Ishikawa (cell line): ENCODE data around the gene NEDD4L.

ENCODE experiments used
- CEBPB ChIP-seq: IDR thresholded peaks from 2 replicates; pipeline ENCODE4 v1.6.1; 2012
- CREB1 ChIP-seq: IDR thresholded peaks from 2 replicates; pipeline ENCODE4 v1.6.1; 2012; ENCODE audit warnings: low read depth
- EGR1 ChIP-seq: IDR thresholded peaks from 2 replicates; pipeline ENCODE4 v1.6.1; 2012
- EP300 ChIP-seq: IDR thresholded peaks from 2 replicates; pipeline ENCODE4 v1.6.1; 2012; ENCODE audit warnings: borderline replicate concordance
- FOXM1 ChIP-seq: IDR thresholded peaks from 2 replicates; pipeline ENCODE4 v1.6.1; 2012; ENCODE audit warnings: low read depth, borderline replicate concordance
- MAX ChIP-seq: IDR thresholded peaks from 2 replicates; pipeline ENCODE4 v1.6.1; 2012
- NFIC ChIP-seq: IDR thresholded peaks from 2 replicates; pipeline ENCODE4 v1.6.1; 2012
- RAD21 ChIP-seq: IDR thresholded peaks from 2 replicates; pipeline ENCODE4 v1.6.1; 2012; ENCODE audit warnings: low read depth
- TAF1 ChIP-seq: IDR thresholded peaks from 2 replicates; pipeline ENCODE4 v1.6.1; 2012; ENCODE audit warnings: low read depth, mild to moderate bottlenecking
- TCF12 ChIP-seq: IDR thresholded peaks from 2 replicates; pipeline ENCODE4 v1.6.1; 2012; ENCODE audit warnings: low read depth
- TEAD4 ChIP-seq: IDR thresholded peaks from 2 replicates; pipeline ENCODE4 v1.6.1; 2012
- USF1 ChIP-seq: IDR thresholded peaks from 2 replicates; pipeline ENCODE4 v1.6.1; 2012
- YY1 ChIP-seq: IDR thresholded peaks from 2 replicates; pipeline ENCODE4 v1.6.1; 2012; ENCODE audit warnings: low read depth
- ZBTB7A ChIP-seq: IDR thresholded peaks from 2 replicates; pipeline ENCODE4 v1.6.1; 2012; ENCODE audit warnings: low read depth
- TF ChIP-seq, protein P1 (sequence below): IDR thresholded peaks from 2 replicates; pipeline ENCODE4 v1.6.1; 2012; ENCODE audit warnings: low read depth, mild to moderate bottlenecking

The NEDD4L gene

GRCh38 chr18:58417752-58418151 lies 373.7 kb downstream of the NEDD4L start:
- TF ChIP-seq, protein P1, sequence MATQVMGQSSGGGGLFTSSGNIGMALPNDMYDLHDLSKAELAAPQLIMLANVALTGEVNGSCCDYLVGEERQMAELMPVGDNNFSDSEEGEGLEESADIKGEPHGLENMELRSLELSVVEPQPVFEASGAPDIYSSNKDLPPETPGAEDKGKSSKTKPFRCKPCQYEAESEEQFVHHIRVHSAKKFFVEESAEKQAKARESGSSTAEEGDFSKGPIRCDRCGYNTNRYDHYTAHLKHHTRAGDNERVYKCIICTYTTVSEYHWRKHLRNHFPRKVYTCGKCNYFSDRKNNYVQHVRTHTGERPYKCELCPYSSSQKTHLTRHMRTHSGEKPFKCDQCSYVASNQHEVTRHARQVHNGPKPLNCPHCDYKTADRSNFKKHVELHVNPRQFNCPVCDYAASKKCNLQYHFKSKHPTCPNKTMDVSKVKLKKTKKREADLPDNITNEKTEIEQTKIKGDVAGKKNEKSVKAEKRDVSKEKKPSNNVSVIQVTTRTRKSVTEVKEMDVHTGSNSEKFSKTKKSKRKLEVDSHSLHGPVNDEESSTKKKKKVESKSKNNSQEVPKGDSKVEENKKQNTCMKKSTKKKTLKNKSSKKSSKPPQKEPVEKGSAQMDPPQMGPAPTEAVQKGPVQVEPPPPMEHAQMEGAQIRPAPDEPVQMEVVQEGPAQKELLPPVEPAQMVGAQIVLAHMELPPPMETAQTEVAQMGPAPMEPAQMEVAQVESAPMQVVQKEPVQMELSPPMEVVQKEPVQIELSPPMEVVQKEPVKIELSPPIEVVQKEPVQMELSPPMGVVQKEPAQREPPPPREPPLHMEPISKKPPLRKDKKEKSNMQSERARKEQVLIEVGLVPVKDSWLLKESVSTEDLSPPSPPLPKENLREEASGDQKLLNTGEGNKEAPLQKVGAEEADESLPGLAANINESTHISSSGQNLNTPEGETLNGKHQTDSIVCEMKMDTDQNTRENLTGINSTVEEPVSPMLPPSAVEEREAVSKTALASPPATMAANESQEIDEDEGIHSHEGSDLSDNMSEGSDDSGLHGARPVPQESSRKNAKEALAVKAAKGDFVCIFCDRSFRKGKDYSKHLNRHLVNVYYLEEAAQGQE = no peak
- TF ChIP-seq CEBPB = no peak
- no peak for TF ChIP-seq NFIC
- no peak for TF ChIP-seq EGR1
- TF ChIP-seq TCF12 = no peak
- TF ChIP-seq RAD21 = no peak
- TF ChIP-seq EP300 = no peak
- TF ChIP-seq TEAD4 = no peak
- TF ChIP-seq YY1 = no peak
- TF ChIP-seq USF1 = no peak

DNA sequence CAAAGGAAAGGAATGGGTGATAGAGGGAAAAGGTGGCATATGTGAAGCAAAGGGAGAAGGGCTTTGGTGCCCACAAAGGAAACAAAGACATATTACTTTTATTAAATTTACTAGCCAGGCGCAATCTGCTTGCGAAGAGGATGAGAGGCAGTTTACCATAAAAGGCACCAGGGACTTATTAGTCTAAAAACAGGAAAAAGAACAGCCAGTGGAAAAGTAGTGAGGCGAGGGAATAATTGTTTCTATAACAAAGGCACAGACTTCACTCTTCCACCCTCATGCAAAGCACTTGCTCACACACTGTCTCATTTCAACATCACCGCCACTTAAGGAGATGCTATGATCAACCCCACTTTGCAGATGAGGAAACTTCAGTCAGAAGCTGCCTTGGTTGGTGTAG lies 374.3 kb downstream of the NEDD4L start:
- TF ChIP-seq CREB1 (no peak), ZBTB7A (no peak), EGR1 (no peak), TCF12 (no peak), TEAD4 (no peak), USF1 (no peak), FOXM1 (no peak), EP300 (no peak), YY1 (no peak), RAD21 (no peak), MAX (no peak), TAF1 (no peak), CEBPB (no peak), NFIC (no peak)
- TF ChIP-seq, protein P1 = no peak

- TF ChIP-seq CEBPB = no peak
- TF ChIP-seq TAF1 = no peak
- no peak for TF ChIP-seq TCF12
- TF ChIP-seq MAX = no peak
- no peak for TF ChIP-seq YY1
- TF ChIP-seq RAD21 = no peak
- no peak for TF ChIP-seq ZBTB7A
- no peak for TF ChIP-seq NFIC
- TF ChIP-seq, protein P1 = no peak
- no peak for TF ChIP-seq CREB1
Observed at GRCh38 chr18:58419587-58420199, 375.7 kb downstream of the NEDD4L start.

GRCh38 chr18:58426611-58427010 lies 382.6 kb downstream of the NEDD4L start:
- TF ChIP-seq, protein P1 = no peak
- TF ChIP-seq YY1 (no peak), FOXM1 (no peak), RAD21 (no peak), TCF12 (no peak)
